HG02870 (cell line): Measurements from ENCODE around the gene LGALS7B.
"Not testable (repeated sequence)": the region's sequence is repeated elsewhere in the genome, so short reads cannot be mapped to it uniquely, and the experiment has no call there.

Experiments
- ATAC-seq: cut with Tn5 transposase; IDR thresholded peaks from one replicate; pipeline ENCODE4 v1.9.1; 2021; ENCODE audit warnings: mild to moderate bottlenecking, moderate library complexity; ENCODE audit not compliant: unreplicated experiment

LGALS7B gene

GRCh38 chr19:38793671-38794070 lies 4.7 kb downstream of the LGALS7B start:
- ATAC-seq: no peak

- ATAC-seq: no peak
Measured at GRCh38 chr19:38795549-38795948, 6.5 kb downstream of the LGALS7B start.

- ATAC-seq: no peak
Measured at GRCh38 chr19:38796154-38796553, 7.2 kb downstream of the LGALS7B start.

GRCh38 chr19:38797781-38798180 lies 8.8 kb downstream of the LGALS7B start:
- not testable (repeated sequence) for ATAC-seq

GRCh38 chr19:38799104-38799503 lies 10.1 kb downstream of the LGALS7B start:
- ATAC-seq: no peak

- no peak for ATAC-seq
Measured at GRCh38 chr19:38800577-38801347, 11.8 kb downstream of the LGALS7B start.

GRCh38 chr19:38801359-38802095 lies 12.5 kb downstream of the LGALS7B start:
- no peak for ATAC-seq

GRCh38 chr19:38803543-38803942 lies 14.5 kb downstream of the LGALS7B start:
- ATAC-seq: no peak

- no peak for ATAC-seq
Measured at GRCh38 chr19:38805180-38805579, 16.2 kb downstream of the LGALS7B start.

GRCh38 chr19:38806371-38806770 lies 17.4 kb downstream of the LGALS7B start:
- ATAC-seq: no peak

- not testable (repeated sequence) for ATAC-seq
Measured at GRCh38 chr19:38807374-38808098, 18.5 kb downstream of the LGALS7B start.

GRCh38 chr19:38808741-38809140 lies 19.7 kb downstream of the LGALS7B start:
- ATAC-seq: no peak

- ATAC-seq: no peak
Measured at GRCh38 chr19:38809592-38810252, 20.7 kb downstream of the LGALS7B start.

GRCh38 chr19:38812009-38812840 lies 23.2 kb downstream of the LGALS7B start:
- no peak for ATAC-seq

GRCh38 chr19:38812841-38813320 lies 23.9 kb downstream of the LGALS7B start, which contains the start of gene LGALS4:
TSS of gene LGALS4 (minus strand) at chr19:38812945. CDS start at chr19:38812886, 59 bp downstream.
- ATAC-seq: no peak

GRCh38 chr19:38813323-38813722 lies 24.3 kb downstream of the LGALS7B start:
- ATAC-seq: no peak

GRCh38 chr19:38813932-38814331 lies 24.9 kb downstream of the LGALS7B start:
- not testable (repeated sequence) for ATAC-seq

GRCh38 chr19:38815059-38816001 lies 26.3 kb downstream of the LGALS7B start:
- ATAC-seq: no peak
